ENCODE results near the gene ALLC.
"Not testable (repeated sequence)": the region's sequence is repeated elsewhere in the genome, so short reads cannot be mapped to it uniquely, and the experiment has no call there.

ALLC gene

DNA sequence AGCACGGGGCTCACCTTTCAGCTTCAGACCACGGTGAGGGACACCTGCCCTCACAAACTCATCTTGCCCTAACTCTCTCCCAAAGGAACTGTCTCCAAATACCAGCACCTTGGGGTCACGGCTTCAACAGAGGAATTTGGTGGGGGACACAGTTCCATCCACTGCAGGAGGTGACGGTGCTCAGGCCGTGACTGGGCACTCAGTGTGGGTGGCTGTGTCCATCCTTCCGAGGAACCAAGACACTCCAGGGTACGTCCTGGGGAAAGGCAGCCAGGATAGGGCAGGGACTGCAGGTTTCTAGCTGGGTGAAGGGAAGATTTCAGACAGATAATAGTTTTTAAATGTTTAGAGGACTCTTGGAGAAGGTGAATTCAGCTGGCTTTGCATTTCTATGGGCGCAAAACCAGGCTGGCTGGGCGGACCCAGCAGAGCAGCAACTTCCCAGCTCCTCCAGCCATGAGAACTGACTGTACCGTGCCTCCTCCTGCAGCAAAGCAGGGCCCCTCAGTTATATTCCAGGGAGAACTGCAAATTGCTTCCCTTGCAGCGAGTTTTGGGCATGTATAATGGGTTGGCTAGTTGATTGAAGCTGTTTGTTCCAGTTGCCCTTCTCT lies 23.9 kb upstream of the ALLC start:
- TF ChIP-seq, protein P1, sequence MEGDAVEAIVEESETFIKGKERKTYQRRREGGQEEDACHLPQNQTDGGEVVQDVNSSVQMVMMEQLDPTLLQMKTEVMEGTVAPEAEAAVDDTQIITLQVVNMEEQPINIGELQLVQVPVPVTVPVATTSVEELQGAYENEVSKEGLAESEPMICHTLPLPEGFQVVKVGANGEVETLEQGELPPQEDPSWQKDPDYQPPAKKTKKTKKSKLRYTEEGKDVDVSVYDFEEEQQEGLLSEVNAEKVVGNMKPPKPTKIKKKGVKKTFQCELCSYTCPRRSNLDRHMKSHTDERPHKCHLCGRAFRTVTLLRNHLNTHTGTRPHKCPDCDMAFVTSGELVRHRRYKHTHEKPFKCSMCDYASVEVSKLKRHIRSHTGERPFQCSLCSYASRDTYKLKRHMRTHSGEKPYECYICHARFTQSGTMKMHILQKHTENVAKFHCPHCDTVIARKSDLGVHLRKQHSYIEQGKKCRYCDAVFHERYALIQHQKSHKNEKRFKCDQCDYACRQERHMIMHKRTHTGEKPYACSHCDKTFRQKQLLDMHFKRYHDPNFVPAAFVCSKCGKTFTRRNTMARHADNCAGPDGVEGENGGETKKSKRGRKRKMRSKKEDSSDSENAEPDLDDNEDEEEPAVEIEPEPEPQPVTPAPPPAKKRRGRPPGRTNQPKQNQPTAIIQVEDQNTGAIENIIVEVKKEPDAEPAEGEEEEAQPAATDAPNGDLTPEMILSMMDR (IDR thresholded peaks at IDR 0.05) = no peak
- Histone ChIP-seq H3K27me3 (peaks cover 0 to 7% of the 10 kb centered on the region in 2 donors), H3K27ac (no peak overlapping the region), H3K4me1 (no peaks in the 10 kb centered on the region), H3K9me3 (no peaks in the 10 kb centered on the region), H3K4me3 (no peak overlapping the region), H3K36me3 (no peaks in the 10 kb centered on the region)
- intact Hi-C loops (cut with DNase I; ENCODE audit: low total_unique reads) = no loop called here
- DNase-seq = peak; percentile 6 to 24

DNA sequence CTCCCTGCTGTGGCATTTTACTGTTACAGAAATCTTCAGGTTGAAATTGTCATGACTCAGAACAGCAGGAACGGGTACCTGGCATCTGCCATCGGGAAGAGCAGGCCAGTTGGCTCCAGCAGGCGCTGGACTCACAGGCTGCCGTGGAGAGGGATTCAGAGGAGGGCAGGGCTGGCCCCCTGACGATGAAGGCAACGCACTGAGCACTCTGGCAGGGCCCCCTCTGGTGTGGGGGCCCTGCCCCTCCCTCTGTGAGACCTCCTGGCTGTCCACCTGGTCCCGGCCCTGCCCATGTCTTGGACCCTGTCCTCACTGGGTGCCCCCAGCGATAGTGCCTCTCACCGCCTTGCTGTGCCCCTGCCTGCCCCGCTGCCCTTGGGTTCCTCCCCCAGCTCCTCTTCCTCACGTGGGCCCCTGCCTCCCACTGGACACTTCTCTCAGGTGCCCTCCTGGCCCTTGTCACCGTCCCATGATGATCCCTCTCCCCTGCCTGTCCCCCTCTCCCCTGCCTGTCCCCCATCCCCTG lies 23.3 kb upstream of the ALLC start:
- TF ChIP-seq, protein P1 (IDR thresholded peaks at IDR 0.05) = no peak
- peak; percentile 13 to 59 for DNase-seq
- Histone ChIP-seq H3K9me3 (no peaks in the 10 kb centered on the region), H3K36me3 (no peaks in the 10 kb centered on the region), H3K27ac (no peak overlapping the region), H3K4me3 (no peak overlapping the region), H3K4me1 (no peaks in the 10 kb centered on the region), H3K27me3 (peaks cover 0 to 7% of the 10 kb centered on the region in 2 donors)
- intact Hi-C loops (cut with DNase I; ENCODE audit: low total_unique reads) = no loop called here

DNA sequence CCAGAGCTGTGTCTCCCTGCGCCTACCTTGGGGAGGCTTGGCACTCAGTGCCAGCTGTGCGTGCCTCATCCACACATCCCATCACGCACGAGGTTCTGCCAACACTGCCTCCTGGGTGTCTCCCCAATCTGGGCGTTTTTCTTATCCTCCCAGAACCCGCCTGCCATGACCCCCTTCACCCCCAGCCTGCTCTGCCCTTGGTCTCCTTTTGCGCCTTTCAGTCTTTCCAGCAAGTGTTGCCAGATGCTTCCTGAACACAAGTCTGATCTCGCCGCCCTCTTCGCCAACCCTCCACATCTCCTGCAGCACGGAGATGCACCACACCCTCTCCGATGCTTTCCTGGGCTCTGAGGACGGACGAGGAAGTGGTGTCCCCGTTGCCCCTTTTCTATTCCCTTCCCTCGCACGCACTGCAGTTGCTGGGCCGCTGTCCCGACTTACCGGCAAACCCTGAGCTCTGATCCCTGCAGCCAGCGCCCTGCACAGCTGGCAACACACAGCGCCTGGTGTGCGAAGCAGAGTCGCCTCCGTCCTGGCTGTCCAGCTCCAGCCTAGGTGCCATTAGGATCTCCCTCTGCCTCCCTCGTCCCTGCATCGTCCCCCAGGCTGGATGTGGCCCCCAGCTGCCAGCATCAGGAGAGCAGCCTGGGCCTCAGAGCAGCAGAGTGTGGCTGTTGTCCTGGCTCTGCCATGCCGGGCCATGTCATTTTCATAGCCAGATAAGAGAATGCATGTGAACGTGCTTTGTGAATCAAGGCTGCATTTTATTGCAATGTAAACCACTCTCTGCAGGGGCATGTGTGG lies 22.6 kb upstream of the ALLC start:
- H3K27ac ChIP-seq = no peak overlapping the region
- no peaks in the 10 kb centered on the region for H3K4me1 ChIP-seq
- H3K9me3 ChIP-seq = no peaks in the 10 kb centered on the region
- intact Hi-C loops (cut with DNase I; ENCODE audit: low total_unique reads) = no loop called here
- H3K4me3 ChIP-seq = no peak overlapping the region
- H3K36me3 ChIP-seq = no peaks in the 10 kb centered on the region
- peak; percentile 7 to 48 for DNase-seq
- TF ChIP-seq, protein P1 (IDR thresholded peaks at IDR 0.05) = no peak
- peaks cover 0 to 7% of the 10 kb centered on the region in 2 donors for H3K27me3 ChIP-seq

DNA sequence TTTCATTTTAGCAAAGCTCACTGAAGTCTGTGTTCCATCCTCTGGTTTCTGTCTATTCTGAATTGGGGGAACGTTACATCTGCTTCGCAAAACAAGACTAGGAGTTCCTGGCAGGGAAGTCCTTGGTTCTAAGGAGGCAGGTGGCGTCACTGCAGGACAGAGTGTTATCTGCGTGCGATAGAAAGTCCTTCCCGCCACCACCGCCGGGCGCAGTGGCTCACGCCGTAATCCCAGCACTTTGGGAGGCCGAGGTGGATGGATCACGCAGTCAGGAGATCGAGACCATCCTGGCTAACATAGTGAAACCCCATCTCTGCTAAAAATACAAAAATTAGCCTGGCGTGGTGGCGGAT lies 22.0 kb upstream of the ALLC start:
- intact Hi-C loops (cut with DNase I; ENCODE audit: low total_unique reads); H3K27me3 ChIP-seq; H3K27ac ChIP-seq; H3K36me3 ChIP-seq; H3K4me3 ChIP-seq; H3K9me3 ChIP-seq; H3K4me1 ChIP-seq: not testable (repeated sequence)
- peak in 1 of 2 donors; percentile 16 for DNase-seq

DNA sequence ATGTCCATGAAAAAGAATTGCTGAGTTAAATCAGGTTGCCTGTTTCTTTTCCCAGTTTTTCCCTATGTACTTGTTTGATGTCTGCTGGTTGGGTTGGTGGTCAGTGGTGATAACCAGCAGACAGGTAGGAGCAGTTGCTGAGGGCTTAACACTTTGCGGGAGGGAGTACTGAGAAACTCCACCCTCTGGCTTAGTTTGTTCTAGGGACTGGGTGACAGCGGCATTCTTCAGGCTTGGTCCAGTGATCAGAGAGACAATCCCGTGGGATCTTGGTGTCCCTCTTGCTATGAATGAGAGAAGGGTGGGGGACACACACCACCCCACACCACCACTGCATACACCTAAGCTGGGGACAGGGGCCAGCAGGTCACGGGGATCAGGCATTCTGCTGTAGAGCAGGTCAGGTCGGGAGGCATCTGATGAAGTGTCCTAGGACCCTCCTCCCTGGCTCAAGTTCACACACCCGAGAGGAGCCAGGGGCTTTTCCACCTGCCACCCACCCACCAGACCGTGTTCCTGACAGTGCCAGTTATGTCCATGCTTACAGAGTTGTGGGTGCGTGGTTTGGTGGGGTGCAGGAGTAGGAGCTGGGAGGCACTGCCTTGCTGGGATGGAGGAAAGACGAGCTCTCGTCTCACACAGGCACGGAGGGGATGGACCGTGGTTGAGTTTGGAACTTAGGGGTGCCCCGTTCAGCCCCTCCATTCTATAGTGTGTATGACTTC lies 21.3 kb upstream of the ALLC start:
- intact Hi-C loops (cut with DNase I; ENCODE audit: low total_unique reads) = no loop called here
- DNase-seq = peak; percentile 13 to 19
- H3K27me3 ChIP-seq = peaks cover 0 to 7% of the 10 kb centered on the region in 2 donors

More for the DNA sequence above, 21.3 kb upstream of the ALLC start:
- H3K4me3 ChIP-seq = no peak overlapping the region
- H3K9me3 ChIP-seq = no peaks in the 10 kb centered on the region
- H3K36me3 ChIP-seq = no peaks in the 10 kb centered on the region
- H3K4me1 ChIP-seq = no peaks in the 10 kb centered on the region
- TF ChIP-seq, protein P1 (IDR thresholded peaks at IDR 0.05) = no peak
- no peak overlapping the region for H3K27ac ChIP-seq
